Neural cell (in vitro differentiated cells): ENCODE data around the gene HOXB1.

Source experiments
- EP300 ChIP-seq: fragments of 450-650 bp; conservative IDR thresholded peaks from 2 replicates; pipeline ENCODE4 v1.6.1; 2014; ENCODE audit warnings: antibody characterized with exemption, mild to moderate bottlenecking, moderate library complexity; ENCODE audit not compliant: poor library complexity, severe bottlenecking
- EZH2 ChIP-seq: fragments of 200-600, 300-800 bp; shearing (Covaris generic), sonication (generic); IDR thresholded peaks from 2 replicates; pipeline ENCODE4 v1.6.1; 2014; ENCODE audit warnings: antibody characterized with exemption, low read length, borderline replicate concordance, mild to moderate bottlenecking; ENCODE audit not compliant: insufficient read depth, poor library complexity, severe bottlenecking
- REST ChIP-seq: IDR thresholded peaks from 2 replicates; pipeline ENCODE4 v1.6.1; 2012; ENCODE audit warnings: borderline replicate concordance
- SMC3 ChIP-seq: fragments of 450-650 bp; conservative IDR thresholded peaks from 2 replicates; pipeline ENCODE4 v1.6.1; 2014; ENCODE audit warnings: antibody characterized with exemption, mild to moderate bottlenecking, moderate library complexity; ENCODE audit not compliant: poor library complexity
- TF ChIP-seq, protein P1 (sequence below): fragments of 450-650 bp; IDR thresholded peaks from 2 replicates; pipeline ENCODE4 v1.5.1; 2014; ENCODE audit warnings: antibody characterized with exemption, mild to moderate bottlenecking, moderate library complexity; ENCODE audit not compliant: poor library complexity, severe bottlenecking

DNA sequence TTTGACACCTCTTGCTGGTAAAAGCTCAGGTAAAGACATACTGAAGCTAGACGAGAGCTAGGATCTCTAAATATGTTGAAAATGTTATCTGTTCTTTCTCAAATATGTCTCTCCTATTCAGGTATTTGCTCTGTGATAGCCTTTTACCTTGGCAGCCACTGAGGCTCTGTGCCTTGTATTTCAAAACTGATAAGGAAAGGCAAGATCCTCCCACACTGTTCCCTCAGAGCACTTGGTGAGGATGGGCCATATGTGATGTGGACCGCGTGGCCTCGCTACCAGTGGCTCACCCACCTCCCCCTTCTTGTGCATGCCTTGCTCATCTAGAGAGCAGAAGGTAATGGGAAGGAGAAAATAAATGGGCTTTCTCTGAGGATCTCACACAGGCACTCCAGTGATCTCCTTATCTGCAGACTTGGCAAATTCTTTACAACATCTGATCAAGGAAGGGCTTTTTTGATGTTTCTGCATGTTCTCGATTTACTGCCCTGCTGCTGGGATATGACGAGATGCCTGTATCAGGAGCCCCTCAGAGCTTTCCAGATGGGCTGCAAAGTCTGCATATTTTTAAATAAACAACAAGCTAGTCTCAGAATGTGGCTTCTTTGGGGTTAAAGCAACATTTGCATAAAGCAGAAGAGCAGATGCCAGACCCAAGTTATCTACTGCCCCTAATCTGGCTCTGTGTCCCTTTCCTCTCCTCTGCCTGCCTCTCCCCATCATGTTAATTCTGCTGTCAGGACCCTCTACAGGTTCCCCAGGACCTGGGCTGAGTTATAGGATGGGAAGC lies 16.9 kb downstream of the HOXB1 start:
- TF ChIP-seq EP300 (no peak), SMC3 (no peak), REST (no peak), EZH2 (no peak)
- TF ChIP-seq, protein P1, sequence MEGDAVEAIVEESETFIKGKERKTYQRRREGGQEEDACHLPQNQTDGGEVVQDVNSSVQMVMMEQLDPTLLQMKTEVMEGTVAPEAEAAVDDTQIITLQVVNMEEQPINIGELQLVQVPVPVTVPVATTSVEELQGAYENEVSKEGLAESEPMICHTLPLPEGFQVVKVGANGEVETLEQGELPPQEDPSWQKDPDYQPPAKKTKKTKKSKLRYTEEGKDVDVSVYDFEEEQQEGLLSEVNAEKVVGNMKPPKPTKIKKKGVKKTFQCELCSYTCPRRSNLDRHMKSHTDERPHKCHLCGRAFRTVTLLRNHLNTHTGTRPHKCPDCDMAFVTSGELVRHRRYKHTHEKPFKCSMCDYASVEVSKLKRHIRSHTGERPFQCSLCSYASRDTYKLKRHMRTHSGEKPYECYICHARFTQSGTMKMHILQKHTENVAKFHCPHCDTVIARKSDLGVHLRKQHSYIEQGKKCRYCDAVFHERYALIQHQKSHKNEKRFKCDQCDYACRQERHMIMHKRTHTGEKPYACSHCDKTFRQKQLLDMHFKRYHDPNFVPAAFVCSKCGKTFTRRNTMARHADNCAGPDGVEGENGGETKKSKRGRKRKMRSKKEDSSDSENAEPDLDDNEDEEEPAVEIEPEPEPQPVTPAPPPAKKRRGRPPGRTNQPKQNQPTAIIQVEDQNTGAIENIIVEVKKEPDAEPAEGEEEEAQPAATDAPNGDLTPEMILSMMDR, result no peak
